NCI-H187 (cell line): ENCODE results near the gene TCF20.

Source experiments
- DNase-seq, 2 experiments: peaks; one replicate each; lab custom pipeline; 2025; lab: John Stamatoyannopoulos, UW

TCF20 gene

DNA sequence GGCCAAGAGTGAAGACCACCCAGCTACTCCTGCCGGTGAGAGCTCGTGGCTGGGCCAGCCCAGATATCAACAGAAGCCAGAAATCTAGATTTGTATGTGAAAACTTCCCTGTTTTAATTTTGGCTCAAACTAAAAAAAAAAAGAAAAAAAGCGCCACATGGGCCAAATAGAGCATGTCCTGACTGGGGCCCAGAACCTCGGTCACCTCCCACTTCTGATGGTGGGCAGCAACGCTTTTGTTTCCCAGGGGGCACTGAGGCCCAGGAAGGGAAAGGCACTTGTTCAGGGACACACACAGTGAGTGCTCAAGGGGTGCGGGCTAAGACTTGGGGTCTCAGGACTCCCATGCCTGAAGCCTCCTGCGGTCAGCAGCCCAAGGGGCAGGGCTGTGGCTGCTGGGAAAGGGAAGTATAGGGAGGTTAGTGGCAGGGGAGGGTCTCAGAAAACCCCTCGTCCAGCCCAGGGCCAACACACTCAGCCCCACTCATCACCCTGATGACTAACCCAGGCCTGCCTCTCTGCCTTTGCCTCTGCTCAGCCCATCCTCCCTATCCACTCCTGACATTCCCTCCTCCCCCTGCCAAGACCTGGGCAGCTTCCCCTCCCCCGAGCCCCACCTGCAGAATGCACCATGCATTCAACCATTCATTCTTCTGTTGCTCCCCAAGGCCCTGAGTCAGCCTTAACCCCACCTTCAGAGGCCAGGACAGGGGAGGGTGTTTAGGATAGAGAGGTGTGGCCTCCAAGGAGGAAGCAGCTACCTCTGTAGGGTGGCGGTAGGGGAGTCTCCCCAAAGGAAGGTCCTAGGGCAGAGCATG, 30.0 kb upstream of the TCF20 start:
- DNase-seq, result no peak

DNA sequence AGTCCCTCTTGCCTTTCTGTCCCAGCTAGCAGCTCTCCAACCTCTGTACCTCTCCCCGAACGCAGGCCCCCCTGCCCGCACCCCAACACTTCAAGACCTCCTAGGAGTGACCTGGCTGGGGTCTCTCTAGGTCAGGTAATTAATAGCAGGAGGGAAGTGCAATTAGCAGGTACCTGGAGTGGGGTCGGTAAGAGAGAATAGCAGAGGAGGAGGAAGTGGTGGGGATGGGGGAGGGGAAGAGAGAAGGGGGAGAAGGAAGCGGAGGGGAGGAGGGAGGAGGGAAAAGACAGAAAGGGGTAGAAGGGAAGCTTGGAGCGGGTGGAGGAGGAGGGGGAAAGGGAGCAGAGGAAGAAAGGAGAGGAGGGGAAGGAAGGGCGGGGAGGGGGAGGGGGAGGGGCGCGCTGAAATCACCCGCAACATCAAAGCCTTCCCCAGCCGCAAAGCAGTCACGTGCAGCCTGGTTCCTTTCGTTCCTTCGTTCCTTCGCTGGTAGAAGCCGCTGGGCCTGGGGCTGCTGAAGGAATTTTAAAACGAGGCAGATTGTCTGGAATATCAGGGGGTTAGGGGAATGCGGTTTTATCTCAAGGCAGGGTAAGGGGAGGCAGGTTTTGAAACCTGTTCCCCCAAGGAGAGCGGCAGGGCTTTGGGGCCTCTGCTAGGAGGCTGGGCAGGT, 29.3 kb upstream of the TCF20 start:
- DNase-seq, result no peak

DNA sequence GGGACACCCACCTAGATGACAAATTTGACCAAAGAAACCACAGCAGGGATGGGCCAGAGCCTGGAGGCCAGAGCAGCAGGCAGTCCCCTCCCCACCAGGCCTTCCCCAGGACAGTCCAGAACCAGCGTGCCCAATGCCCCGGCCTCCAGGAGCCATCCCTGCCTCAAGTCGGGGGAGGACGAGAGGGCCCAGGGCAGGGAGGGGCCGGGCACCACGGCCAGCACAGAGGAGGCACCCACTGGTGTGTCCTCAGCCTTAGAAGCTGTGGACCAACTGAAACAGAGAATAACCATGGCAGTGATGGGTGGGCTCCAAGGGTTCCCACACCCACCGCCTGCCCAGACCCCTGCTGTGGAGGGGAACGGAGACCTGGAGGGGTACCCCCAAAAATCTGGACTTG, 28.3 kb upstream of the TCF20 start:
- DNase-seq, result no peak

DNA sequence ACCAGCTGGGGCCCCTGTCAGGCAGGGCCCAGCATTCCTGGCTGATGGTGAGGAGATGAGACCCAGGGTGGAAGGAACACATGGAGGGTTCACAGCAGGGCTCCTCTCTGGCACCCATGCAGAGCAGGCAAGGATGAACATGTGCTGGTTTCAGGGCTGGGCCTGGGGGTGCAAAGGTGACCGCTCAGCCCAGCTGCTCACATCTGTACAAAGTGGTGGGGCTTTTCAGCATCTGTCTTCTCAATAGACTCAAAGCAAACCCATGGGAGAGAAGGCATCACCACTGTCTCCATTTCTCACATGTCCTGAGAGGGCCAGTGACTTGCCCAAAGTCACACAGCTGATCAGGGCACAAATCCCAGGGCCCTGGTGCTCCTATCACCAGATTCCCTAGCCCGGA, 27.3 kb upstream of the TCF20 start:
- DNase-seq, result no peak

DNA sequence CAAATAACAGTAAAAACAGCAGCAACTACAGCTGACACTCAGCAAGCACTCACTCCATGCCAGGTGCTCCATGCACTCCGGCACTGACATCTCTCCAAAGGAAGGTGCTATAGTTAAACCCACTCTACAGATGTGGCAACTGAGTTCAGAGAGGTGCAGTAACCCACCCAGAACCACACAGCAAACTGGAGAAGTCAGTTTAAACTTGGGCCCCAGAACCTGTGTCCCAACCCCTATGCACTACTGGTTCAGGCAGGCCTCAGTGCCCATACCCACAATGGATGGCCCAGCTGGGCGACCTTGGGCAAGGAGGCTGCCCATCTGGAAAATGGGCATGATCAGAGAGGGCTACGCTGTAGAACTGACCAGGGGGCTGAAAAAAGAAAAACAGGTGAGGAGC, 26.4 kb upstream of the TCF20 start:
- DNase-seq, result no peak

DNA sequence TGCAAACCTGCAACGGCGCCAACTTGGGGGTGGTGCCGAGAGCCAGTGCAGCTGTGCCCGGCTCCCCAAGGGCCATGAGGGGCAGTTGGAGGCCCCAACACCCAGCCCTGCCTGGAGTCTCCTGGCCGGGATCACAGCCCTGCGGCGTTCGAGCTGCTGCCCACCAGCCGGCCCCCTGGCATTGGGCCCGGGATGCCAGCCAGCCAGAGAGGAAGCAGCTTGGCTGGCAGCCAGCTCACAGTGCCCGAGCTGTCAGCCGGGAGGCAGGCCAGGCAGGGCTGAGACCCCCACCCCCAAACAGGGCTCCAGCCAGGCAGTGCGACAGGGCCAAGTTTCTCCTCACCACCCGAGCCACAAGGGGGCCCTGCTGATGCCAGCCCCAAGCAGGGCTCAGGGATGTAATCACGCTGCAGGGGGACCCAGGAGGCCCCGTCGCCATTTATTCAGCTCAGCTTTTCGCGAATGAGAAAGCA, 26.0 kb upstream of the TCF20 start:
- DNase-seq, result no peak

DNA sequence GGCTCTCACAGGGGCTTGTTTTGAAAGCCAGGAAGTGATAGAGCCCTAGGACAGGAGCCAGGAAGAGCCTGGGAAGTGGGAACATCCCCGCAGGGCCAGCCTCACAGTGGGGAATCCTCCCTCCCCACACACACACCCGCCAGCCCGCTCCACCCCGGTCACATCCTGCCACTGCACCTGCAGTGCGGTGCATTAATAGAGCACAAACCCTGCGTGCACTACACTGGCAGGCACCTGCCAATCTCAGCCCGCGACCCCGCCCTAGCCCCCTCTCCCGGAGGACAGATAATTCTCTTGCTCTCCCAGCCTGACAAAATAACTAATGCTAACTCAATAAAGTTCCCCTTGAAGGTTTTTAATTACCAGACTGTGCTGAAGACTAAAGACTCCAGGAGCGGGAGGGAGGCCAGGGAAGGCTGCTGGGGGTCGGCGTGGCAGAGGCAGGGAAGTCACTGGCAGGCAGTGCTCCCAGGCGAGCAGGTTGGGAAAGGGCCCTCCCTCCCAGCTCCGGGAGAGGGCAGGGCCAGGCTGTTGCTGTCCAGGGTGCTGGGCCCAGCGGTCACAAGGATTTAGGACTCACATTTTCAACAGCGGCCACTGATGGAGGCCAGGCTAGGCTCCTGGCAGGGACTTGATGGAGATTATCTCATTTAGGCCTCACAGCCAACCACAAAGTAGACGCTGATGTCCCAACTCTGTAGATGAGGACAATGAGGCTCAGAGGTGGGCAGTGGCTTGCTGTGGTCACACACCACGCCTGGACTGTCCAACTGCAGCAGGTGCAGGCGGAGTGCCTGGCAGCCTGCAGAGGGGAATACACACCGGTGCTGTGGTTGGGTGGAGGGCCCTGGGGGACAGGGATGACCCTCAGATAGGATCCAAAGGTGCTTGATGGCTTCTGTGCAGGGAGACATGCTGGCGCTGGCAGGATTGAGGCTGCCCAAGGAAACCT, 23.9 kb upstream of the TCF20 start:
- DNase-seq, result no peak

DNA sequence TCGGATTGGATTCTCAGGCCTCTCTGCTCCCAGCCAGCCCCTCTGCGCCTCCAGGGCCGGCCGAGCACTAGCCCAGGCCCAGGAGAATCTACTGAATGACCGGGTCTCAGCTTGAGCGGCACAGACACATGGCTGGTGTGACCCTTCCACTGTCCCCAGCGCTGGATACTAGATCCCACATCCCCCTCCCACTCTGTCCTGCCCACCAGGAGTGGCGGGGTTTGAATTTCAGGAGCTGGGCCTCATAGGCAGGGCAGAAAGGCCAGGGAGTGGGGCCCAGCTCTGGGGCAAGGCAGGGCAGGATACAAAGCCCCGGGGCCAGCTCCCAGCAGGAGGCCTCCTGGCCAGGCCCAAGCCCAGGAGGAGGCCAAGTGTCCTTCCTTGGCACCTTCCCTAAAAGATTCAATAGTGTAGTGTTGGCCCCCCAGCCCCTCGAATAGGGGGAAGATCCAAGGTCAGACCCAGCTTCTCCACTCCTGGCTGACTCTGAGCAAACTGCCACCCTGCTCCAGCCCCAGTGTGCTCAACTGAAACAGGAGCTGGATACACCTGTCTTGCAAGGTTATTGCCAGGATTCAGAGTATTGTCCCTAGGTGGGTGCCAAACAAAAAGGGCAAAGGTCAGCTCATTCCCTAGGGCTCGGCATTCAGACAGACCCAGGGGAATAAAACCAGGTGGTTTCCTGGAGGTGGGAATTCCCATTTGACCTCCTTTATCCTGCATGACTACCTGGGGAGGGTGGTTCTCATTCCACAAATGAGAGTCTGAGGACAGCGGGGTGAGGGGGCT, 22.5 kb upstream of the TCF20 start:
- no peak for DNase-seq

DNA sequence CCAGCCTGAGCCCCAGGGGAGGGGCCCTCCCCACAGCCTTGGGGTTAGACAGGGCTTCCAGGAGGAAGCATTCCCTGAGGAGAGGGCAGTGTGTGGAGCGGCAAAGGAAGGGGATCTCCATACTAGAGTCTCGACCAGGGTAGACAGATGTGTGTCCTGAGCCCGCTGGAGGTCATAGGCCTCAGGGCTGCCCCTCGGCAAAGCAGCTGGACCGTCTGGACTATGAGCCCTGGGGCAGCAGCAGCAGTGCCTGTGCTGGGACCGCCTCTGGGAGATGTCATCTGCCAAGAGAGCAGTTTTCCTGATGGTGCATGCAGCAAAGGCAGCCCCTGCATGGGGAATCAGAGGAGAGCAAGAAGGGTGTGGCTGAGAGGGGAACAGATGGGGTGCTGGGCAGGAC, 20.8 kb upstream of the TCF20 start:
- DNase-seq, result no peak

DNA sequence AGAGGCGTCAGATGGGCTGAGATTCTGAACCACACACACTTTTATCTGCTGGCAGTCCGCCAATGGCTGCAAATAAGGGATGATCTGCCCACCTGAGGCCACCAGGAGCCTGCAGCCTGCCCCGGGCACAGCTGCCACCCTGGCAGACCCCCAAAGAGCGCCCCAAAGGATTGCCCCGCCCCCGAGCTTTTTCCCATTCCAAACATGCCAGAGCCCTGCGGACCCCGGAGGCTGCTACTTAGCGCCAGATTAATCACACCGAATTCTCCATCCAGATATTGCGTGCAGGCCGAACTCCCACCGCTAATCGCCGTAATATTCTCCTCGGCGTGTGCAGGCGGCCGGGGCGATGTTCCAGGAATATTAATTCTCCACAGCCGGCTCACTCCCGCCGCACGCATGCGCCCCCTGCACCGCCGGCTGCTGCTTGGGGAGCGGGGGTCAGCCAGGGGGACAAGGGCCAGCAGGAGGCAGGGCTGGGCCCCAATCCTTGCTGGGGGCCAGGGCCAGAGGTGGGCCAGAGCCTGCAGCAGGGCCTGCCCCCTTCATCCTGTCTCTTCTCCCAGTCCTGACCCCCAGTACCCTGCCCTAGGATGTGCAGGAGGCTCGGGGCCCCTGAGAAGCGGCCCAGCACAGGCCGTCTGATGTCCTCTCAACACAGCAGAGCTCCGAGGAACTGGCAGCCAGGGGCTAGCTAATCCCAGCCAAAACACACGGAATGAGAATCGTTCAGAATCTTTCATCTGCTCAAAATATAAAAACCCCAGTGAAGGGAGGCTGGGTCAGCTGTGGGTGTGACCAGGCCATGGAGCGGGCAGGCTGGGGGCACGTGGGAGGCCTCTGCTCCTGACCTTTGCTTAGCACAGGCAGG, 19.5 kb upstream of the TCF20 start:
- no peak for DNase-seq

DNA sequence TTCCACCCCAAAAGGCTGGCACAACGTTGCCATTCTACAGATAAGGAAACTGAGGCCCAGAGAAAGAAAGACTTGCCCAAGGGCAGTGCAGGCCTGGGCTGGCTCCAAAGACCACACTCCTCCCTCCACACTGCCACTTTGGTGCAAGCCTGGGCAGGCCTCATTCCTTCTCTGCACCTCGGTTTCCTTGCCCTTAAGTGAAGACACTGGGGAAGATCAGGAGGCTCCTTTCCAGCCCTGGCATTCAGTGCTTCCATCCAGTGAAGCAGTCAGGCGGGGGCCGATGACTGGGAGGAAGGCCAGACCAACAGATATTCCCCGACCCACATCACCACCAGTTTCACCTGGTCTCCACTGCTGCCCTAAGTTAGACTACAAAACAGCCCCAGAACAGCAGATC, 18.3 kb upstream of the TCF20 start:
- DNase-seq, result no peak

DNA sequence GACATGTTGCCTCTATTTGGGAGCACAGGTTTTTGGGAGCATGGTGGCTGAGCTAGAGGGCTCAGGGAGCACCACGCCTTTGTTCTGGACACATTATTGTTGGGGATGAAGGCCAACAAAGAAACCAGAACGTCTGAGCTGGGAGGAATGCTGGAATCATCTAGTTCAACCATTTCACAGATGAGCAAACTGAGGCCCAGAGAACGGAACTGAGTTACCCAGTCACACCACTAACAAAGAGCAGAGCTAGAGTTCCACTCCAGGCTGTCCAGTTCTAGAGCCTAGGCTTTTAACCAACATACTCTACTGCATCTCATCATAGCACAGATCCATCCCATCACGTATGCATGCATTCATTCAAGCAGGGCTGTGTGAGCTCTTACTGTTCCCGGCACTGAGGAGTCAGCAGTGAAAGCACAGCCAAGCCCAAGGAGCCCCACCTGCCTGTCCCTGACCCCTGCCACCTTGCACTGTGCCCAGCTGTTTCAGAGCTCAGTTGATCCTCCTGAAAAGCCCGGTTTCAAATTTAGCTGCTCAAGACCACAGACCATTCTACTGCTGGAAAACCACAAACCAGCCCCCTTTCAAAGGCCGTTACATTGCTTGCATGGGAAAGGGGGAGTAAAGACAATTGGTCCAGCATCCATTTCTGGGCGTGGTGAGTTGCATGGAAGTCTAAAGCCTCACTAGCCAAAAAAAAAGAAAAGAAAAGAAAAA, 16.9 kb upstream of the TCF20 start:
- no peak for DNase-seq

DNA sequence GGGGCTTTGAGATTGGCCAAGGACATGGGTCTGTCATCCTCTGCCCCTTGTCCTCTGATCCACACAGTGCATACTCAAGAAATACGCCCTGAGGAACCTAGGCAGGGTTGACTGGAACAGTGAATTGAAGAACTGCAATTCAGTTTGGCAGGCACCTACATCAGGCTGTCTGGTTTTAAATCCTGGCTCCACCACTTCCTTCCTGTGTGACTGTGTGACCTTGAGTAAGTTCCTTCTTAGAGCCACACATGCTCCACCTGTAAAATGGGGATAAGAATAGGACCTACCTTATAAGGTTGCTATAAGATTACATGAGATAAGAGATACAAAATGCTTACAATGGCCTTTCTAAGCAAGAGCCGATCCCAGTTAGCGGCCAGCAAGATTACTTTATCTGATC, 15.8 kb upstream of the TCF20 start:
- no peak for DNase-seq

DNA sequence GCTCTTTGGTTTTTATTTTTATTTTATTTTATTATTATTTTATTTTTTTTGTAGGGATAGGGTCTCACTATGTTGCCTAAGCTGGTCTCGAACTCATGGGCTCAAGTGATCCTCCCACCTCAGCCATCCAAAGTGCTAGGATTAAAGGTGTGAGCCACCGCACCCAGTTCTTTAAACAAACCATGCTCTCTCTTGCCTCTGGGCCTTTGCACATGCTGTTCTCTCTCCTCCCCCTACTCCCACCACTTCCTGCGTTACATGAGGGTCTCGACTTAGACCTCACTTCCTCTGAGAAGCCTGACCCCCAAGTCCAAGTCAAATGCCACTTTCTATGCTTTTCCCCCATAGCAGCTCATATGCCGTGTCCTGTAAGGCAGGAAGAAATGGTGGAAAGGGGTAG, 15.2 kb upstream of the TCF20 start:
- DNase-seq, result no peak

DNA sequence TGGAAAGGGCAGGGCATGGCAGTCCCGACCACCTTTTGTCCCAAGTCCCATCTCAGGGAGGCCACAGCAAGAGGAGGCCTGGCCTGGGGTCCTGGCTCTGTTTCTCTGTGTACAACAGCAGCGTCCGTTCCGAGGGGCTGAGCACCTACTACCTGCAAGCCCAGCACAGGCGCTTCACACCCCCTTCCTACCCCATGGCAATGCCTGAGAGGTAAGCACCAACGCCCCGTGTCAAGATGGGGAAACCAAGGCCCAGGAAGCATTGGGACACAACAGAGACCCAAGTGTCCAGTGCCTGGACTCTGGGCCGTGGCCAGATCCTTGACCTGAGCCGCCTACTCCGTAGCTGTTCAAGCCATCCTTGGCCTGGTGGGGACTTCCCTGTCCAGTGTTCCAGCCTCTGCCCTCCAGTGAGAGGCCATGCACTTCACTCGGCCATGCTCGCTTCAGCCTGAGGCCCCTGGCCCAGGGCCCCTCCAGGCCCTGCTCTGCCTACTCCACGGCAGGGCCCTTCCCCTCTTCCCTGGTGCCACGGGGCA, 14.3 kb upstream of the TCF20 start:
- DNase-seq, result no peak

DNA sequence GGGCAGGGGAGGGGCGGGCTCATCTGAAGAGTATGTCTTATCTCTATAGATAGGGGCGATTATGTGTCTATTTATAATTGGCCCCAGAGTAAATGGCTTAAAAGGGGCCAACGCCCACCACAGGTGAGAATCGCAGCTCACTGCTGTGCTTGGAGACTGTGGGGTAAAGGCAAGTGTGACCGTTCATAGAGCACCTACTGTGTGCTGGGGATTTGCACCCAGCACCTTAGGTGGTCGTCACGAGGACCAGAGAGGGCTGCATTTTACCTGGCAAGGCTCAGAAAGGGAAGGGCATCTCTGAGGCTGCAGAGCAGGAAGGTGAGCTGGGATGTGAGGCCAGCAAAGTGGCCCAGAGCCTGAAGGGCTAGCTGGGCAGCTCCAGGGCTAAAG, 13.7 kb upstream of the TCF20 start:
- no peak for DNase-seq

DNA sequence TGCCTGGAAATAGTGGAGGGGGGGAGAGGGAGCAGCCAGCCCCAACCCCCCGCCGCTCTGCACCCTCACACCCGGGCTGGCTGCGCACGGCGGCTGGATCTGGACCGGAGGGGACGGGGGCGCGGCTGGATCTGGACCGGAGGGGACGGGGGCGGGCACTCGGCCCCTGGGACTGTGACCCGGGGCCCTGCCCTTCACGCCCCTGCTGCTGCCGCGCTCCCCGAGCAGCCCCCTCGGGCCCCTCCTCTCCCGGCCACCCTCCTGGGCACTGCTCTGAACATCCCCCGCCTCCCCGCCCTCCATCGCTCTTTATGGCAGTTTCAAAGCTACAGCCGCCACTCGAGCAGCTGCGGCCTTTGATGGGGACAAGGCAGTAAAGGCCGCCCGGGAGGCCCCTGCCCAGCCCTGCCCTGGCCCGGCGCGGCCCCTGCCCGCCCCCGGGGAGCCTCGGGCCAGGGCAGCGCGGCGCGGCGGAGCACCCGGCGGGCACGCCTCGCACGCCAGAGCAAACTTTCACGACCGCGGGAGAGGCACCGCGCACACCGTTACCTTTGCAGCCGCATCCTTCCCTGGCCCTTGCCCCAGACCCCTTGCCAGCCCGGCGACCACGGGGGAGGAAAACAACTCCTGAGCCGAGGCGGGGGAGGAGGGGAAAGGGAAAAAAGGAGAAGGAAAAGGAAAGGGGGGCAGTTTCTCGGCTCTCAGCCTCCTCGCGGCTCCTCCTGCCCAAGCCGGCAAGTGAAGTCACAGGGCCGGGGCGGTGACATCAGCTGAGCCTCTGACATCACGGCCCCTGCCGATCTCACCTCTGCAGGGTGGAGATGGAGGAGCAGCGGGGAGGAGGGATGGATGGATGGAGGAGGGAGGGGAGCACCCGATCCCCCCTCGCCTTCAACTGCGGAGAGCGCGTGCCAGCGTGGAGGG, 13.1 kb upstream of the TCF20 start:
- no peak for DNase-seq

DNA sequence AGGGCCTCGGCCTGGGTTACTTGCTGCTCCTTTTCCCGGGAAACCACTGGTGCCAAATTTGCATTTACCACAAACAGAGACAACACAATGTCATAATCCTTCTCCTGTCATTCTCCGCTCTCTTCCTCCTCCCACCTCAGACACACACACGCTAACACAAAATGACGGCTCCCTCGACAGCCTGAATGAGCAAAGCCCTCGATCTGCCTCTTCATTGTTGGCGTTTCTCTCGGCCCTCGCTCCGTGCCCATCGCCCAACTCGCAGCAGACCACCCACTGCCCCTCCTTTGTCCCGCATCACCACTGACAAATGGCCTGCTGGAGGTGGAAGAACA, 12.5 kb upstream of the TCF20 start:
- DNase-seq, result no peak
